MM.1S (cell line): ENCODE data around the gene DSTN.

Experiments used
- CTCF ChIP-seq: fragments of 300-600 bp; sonication (generic); IDR thresholded peaks from 2 replicates; pipeline ENCODE4 v1.5.1; 2016; ENCODE audit warnings: antibody characterized with exemption, low read length, mixed read lengths
- EZH2 ChIP-seq: fragments of 300-600 bp; sonication (generic); optimal IDR thresholded peaks from 2 replicates; pipeline ENCODE3; 2017; ENCODE audit warnings: low read depth, mild to moderate bottlenecking, antibody characterized with exemption, low read length, mixed read lengths
- EZH2phosphoT487 ChIP-seq: fragments of 300-600 bp; sonication (generic); IDR thresholded peaks from 2 replicates; pipeline ENCODE4 v1.6.1; 2018; ENCODE audit warnings: antibody characterized with exemption, low read length

- no peak for TF ChIP-seq CTCF
- TF ChIP-seq EZH2: no peak
- TF ChIP-seq EZH2phosphoT487: no peak
These were observed 44.7 kb upstream of the DSTN start for GRCh38 chr20:17525132-17525531.
